NCI-H2171 (cell line): Measurements from ENCODE around the gene PLD6.

Source experiments
- DNase-seq: peaks from one replicate; lab custom pipeline; 2025; lab: John Stamatoyannopoulos, UW

Gene PLD6

GRCh38 chr17:17227608-17228520, 21.7 kb upstream of the PLD6 start:
- no peak for DNase-seq

GRCh38 chr17:17226451-17227265, 20.5 kb upstream of the PLD6 start:
- no peak for DNase-seq

GRCh38 chr17:17225901-17226300, 19.8 kb upstream of the PLD6 start:
- no peak for DNase-seq

- no peak for DNase-seq
Observed at GRCh38 chr17:17224137-17224536, 18.0 kb upstream of the PLD6 start.

GRCh38 chr17:17223736-17224135, 17.6 kb upstream of the PLD6 start:
- no peak for DNase-seq

GRCh38 chr17:17221329-17221728, 15.2 kb upstream of the PLD6 start:
- DNase-seq = no peak

- DNase-seq = no peak
Observed at GRCh38 chr17:17220529-17220928, 14.4 kb upstream of the PLD6 start.

- no peak for DNase-seq
Observed at GRCh38 chr17:17217995-17218394, 11.9 kb upstream of the PLD6 start.

- no peak for DNase-seq
Observed at GRCh38 chr17:17216776-17217175, 10.6 kb upstream of the PLD6 start.

- DNase-seq = no peak
Observed at GRCh38 chr17:17216236-17216635, 10.1 kb upstream of the PLD6 start.

- DNase-seq = no peak
Observed at GRCh38 chr17:17215575-17215974, 9.4 kb upstream of the PLD6 start.

GRCh38 chr17:17214646-17215436, 8.7 kb upstream of the PLD6 start:
- DNase-seq = no peak

GRCh38 chr17:17213775-17214174, 7.6 kb upstream of the PLD6 start:
- no peak for DNase-seq

- DNase-seq = no peak
Observed at GRCh38 chr17:17207998-17208397, 1.9 kb upstream of the PLD6 start.

GRCh38 chr17:17206913-17207335, 791 bp upstream of the PLD6 start:
- no peak for DNase-seq

GRCh38 chr17:17205368-17206123, 587 bp downstream of the PLD6 start:
- DNase-seq = peak; percentile 45

- no peak for DNase-seq
Observed at GRCh38 chr17:17204635-17205231, 1.4 kb downstream of the PLD6 start.

- no peak for DNase-seq
Observed at GRCh38 chr17:17204041-17204591, 2.0 kb downstream of the PLD6 start.

- DNase-seq = no peak
Observed at GRCh38 chr17:17203173-17203730, 2.9 kb downstream of the PLD6 start.

- DNase-seq = no peak
Observed at GRCh38 chr17:17201907-17202306, 4.2 kb downstream of the PLD6 start.
